SK-N-SH treated with all-trans-retinoic acid at 6 μM for 48 hours (cell line): ENCODE measurements around the gene LHFPL3.

ENCODE experiments used
- ARNTL ChIP-seq: fragments of 450-650 bp; formaldehyde crosslinking; IDR thresholded peaks from 2 replicates; pipeline ENCODE4 v1.5.0; 2020; ENCODE audit warnings: low read depth, mild to moderate bottlenecking, moderate library complexity, borderline replicate concordance
- GLIS3 ChIP-seq: fragments of 250-450 bp; sonication (Bioruptor Pico); IDR thresholded peaks from 2 replicates; pipeline ENCODE4 v1.5.0; 2020; ENCODE audit warnings: mild to moderate bottlenecking, moderate library complexity
- OSR1 ChIP-seq: fragments of 250-450 bp; sonication (Bioruptor Pico); IDR thresholded peaks from 2 replicates; pipeline ENCODE4 v1.8.0; 2022; ENCODE audit warnings: moderate library complexity, mild to moderate bottlenecking, inconsistent platforms
- RARB ChIP-seq: fragments of 250-450 bp; sonication (Bioruptor Pico); IDR thresholded peaks from 2 replicates; pipeline ENCODE4 v1.8.0; 2021; ENCODE audit warnings: mild to moderate bottlenecking, moderate library complexity
- SNAI2 ChIP-seq: fragments of 250-450 bp; sonication (Bioruptor Pico); IDR thresholded peaks from 2 replicates; pipeline ENCODE4 v1.5.0; 2020; ENCODE audit warnings: mild to moderate bottlenecking, moderate library complexity
- ZC3H10 ChIP-seq: fragments of 250-450 bp; sonication (Bioruptor Pico); IDR thresholded peaks from 2 replicates; pipeline ENCODE4 v1.5.1; 2021; ENCODE audit warnings: mild to moderate bottlenecking, moderate library complexity
- ZFP3 ChIP-seq: fragments of 250-450 bp; sonication (Bioruptor Pico); IDR thresholded peaks from 2 replicates; pipeline ENCODE4 v1.5.0; 2020; ENCODE audit warnings: mild to moderate bottlenecking, moderate library complexity
- ZFP30 ChIP-seq: fragments of 450-650 bp; formaldehyde crosslinking; IDR thresholded peaks from 2 replicates; pipeline ENCODE4 v1.5.0; 2022; ENCODE audit warnings: mild to moderate bottlenecking, moderate library complexity
- ZNF8 ChIP-seq: fragments of 450-650 bp; formaldehyde crosslinking; IDR thresholded peaks from 2 replicates; pipeline ENCODE4 v1.5.0; 2020; ENCODE audit warnings: mild to moderate bottlenecking, moderate library complexity
- TF ChIP-seq, protein P1 (sequence below): fragments of 250-450 bp; sonication (Bioruptor Pico); IDR thresholded peaks from 2 replicates; pipeline ENCODE4 v1.5.1; 2021; ENCODE audit warnings: mild to moderate bottlenecking, moderate library complexity
- TF ChIP-seq, protein P2 (sequence below): fragments of 250-450 bp; sonication (Bioruptor Pico); IDR thresholded peaks from 2 replicates; pipeline ENCODE4 v1.5.1; 2020; ENCODE audit warnings: low read depth, mild to moderate bottlenecking, moderate library complexity
- TF ChIP-seq, protein P3 (sequence below): fragments of 250-450 bp; sonication (Bioruptor Pico); IDR thresholded peaks from 2 replicates; pipeline ENCODE4 v1.8.0; 2020; ENCODE audit warnings: mild to moderate bottlenecking, moderate library complexity, borderline replicate concordance

DNA sequence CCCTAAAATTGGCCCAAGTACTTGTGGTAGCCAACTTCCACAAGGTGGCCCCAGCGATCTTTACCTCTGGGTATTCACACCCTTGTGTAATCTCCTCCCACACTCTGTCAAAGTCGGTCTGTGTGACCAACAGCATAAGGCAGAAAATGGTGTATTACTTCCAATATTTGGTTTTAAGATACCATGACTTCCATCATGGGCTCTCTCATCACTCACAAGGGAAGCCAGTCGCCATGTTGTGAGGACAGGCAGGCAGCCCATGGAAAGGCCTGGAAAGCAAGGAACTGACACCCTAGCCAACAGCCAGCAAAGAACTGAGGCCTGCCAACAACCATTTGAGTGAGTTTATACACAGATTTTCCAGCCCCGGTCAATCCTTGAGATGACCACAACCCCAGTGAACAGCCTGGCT, 594.6 kb downstream of the LHFPL3 start:
- TF ChIP-seq, protein P1, sequence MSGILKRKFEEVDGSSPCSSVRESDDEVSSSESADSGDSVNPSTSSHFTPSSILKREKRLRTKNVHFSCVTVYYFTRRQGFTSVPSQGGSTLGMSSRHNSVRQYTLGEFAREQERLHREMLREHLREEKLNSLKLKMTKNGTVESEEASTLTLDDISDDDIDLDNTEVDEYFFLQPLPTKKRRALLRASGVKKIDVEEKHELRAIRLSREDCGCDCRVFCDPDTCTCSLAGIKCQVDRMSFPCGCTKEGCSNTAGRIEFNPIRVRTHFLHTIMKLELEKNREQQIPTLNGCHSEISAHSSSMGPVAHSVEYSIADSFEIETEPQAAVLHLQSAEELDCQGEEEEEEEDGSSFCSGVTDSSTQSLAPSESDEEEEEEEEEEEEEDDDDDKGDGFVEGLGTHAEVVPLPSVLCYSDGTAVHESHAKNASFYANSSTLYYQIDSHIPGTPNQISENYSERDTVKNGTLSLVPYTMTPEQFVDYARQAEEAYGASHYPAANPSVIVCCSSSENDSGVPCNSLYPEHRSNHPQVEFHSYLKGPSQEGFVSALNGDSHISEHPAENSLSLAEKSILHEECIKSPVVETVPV, result no peak
- TF ChIP-seq RARB (CRISPR knock-in tag) (no peak), OSR1 (no peak), ZNF8 (no peak), ZC3H10 (CRISPR knock-in tag) (no peak), ZFP3 (no peak), ZFP30 (CRISPR knock-in tag) (no peak), SNAI2 (CRISPR knock-in tag) (no peak), ARNTL (CRISPR knock-in tag) (no peak), GLIS3 (CRISPR knock-in tag) (no peak)
- TF ChIP-seq, protein P2, sequence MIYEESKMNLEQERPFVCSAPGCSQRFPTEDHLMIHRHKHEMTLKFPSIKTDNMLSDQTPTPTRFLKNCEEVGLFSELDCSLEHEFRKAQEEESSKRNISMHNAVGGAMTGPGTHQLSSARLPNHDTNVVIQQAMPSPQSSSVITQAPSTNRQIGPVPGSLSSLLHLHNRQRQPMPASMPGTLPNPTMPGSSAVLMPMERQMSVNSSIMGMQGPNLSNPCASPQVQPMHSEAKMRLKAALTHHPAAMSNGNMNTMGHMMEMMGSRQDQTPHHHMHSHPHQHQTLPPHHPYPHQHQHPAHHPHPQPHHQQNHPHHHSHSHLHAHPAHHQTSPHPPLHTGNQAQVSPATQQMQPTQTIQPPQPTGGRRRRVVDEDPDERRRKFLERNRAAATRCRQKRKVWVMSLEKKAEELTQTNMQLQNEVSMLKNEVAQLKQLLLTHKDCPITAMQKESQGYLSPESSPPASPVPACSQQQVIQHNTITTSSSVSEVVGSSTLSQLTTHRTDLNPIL, result no peak
- TF ChIP-seq, protein P3, sequence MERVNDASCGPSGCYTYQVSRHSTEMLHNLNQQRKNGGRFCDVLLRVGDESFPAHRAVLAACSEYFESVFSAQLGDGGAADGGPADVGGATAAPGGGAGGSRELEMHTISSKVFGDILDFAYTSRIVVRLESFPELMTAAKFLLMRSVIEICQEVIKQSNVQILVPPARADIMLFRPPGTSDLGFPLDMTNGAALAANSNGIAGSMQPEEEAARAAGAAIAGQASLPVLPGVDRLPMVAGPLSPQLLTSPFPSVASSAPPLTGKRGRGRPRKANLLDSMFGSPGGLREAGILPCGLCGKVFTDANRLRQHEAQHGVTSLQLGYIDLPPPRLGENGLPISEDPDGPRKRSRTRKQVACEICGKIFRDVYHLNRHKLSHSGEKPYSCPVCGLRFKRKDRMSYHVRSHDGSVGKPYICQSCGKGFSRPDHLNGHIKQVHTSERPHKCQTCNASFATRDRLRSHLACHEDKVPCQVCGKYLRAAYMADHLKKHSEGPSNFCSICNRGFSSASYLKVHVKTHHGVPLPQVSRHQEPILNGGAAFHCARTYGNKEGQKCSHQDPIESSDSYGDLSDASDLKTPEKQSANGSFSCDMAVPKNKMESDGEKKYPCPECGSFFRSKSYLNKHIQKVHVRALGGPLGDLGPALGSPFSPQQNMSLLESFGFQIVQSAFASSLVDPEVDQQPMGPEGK (CRISPR knock-in tag), result no peak
